GM13977 (cell line): ENCODE data around the gene ITGA11.

Source experiments
- DNase-seq: peaks from one replicate; pipeline ENCODE4 v3.0.0; 2012; ENCODE audit warnings: low spot score
- in situ Hi-C: fragments of 300-500 bp; cut with MboI; formaldehyde crosslinking; loops from one replicate; pipeline ENCODE4 v1.12.0; 2022; ENCODE audit warnings: low sequenced_read_pairs, low pct_unique_long_range_greater_than_20kb, mixed read lengths, inconsistent platforms; ENCODE audit not compliant: unreplicated experiment
- TF ChIP-seq, protein P1 (sequence below): IDR thresholded peaks from 2 replicates; pipeline ENCODE4 v1.5.1; 2012; ENCODE audit warnings: mild to moderate bottlenecking, control low read depth; ENCODE audit not compliant: insufficient read depth; ENCODE audit errors: extremely low read depth, missing control alignments

ITGA11 gene

GRCh38 chr15:68333775-68334470 is 98.0 kb downstream of the ITGA11 start:
- no peak for DNase-seq
- in situ Hi-C loops, result no loop called here
- TF ChIP-seq, protein P1, sequence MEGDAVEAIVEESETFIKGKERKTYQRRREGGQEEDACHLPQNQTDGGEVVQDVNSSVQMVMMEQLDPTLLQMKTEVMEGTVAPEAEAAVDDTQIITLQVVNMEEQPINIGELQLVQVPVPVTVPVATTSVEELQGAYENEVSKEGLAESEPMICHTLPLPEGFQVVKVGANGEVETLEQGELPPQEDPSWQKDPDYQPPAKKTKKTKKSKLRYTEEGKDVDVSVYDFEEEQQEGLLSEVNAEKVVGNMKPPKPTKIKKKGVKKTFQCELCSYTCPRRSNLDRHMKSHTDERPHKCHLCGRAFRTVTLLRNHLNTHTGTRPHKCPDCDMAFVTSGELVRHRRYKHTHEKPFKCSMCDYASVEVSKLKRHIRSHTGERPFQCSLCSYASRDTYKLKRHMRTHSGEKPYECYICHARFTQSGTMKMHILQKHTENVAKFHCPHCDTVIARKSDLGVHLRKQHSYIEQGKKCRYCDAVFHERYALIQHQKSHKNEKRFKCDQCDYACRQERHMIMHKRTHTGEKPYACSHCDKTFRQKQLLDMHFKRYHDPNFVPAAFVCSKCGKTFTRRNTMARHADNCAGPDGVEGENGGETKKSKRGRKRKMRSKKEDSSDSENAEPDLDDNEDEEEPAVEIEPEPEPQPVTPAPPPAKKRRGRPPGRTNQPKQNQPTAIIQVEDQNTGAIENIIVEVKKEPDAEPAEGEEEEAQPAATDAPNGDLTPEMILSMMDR, result no peak

DNA sequence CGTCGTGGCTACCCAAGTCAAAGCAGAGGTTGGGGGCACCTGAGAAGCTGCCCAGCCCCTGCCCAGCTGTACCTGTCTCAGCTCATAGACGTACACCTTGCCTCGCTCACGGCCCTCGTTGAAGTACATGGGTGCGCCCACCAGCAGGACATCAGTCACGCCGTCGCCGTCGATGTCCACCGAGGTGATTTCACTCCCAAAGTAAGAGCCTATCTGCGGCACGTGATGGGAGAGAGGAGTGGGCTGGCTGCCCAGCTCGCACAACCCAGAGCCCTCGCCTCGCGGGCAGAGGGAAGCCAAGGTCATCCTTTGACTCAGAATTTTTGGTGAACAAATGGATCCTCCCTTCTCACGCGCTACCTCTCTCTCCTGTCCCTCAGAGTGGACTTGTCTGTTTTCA is 99.7 kb downstream of the ITGA11 start:
- in situ Hi-C loops, result no loop called here
- no peak for DNase-seq
- TF ChIP-seq, protein P1, result no peak

- TF ChIP-seq, protein P1, result no peak
- in situ Hi-C loops, result no loop called here
- DNase-seq, result no peak
Observed at GRCh38 chr15:68330901-68331300, 101.1 kb downstream of the ITGA11 start.

- in situ Hi-C loops, result no loop called here
- TF ChIP-seq, protein P1, result no peak
- no peak for DNase-seq
Observed at GRCh38 chr15:68330416-68330815, 101.5 kb downstream of the ITGA11 start.

DNA sequence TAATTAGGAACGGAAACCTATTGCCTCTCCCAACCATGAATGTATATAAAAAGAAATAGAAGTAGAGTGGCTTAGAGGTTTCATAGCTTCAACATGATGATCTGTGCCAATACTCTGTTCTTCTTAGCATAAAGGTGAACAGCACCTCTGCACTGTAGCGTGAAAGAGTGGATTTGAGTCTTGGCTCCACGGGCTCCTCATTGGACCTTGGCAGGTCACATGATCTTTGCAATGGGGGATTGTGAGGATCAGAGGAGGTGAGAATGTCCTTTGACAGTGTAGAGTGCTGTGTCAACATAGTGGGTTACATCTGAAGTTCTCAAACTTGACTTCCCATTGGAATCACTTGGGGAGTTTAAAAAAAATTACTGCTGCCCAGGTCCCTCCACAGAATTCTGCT is 103.0 kb downstream of the ITGA11 start:
- DNase-seq, result no peak
- in situ Hi-C loops, result no loop called here
- TF ChIP-seq, protein P1, result no peak

- in situ Hi-C loops, result no loop called here
- no peak for DNase-seq
- TF ChIP-seq, protein P1, result no peak
Observed at GRCh38 chr15:68328443-68328842, 103.5 kb downstream of the ITGA11 start.
